CD4-positive, alpha-beta T cell (primary cell): ENCODE data around the gene VPS26B. TPM values are rescaled to one million over a fixed set of nuclear protein-coding genes. Genes with fewer than 3 reads are reported as not detected.
A peak's percentile ranks its signal among the peaks of the same experiment; 100 is the strongest.

Experiments used
- ATAC-seq: fragments of 200-7000 bp; cut with Tn5 transposase; one replicate; pipeline ENCODE4 v1.10.0; 2022; ENCODE audit warnings: mild to moderate bottlenecking; ENCODE audit not compliant: poor library complexity
- CTCF ChIA-PET: fragments of 350-600 bp; sonication (Branson Sonifier 250); formaldehyde crosslinking; loops from one replicate; lab custom pipeline; 2021; ENCODE audit warnings: antibody characterized with exemption, inconsistent platforms; lab: Charles Lee
- POLR2A ChIA-PET: fragments of 350-600 bp; sonication (Branson Sonifier 250); formaldehyde crosslinking; loops from one replicate; lab custom pipeline; 2021; ENCODE audit warnings: antibody characterized with exemption, inconsistent platforms; lab: Charles Lee
- DNase-seq, 14 experiments: peaks; one replicate each; pipeline ENCODE4 v3.0.0-alpha.2; 2013 to 2020; ENCODE audit warnings: mixed read lengths in 2 of 14
- H3K27ac ChIP-seq, 2 donors: one replicate each; pipeline versions ENCODE4 v1.5.1 to v1.7.0; 2013; ENCODE audit warnings: low read length in 2 of 2, low read depth in 1 of 2, mild to moderate bottlenecking in 1 of 2
- H3K27me3 ChIP-seq, 2 experiments: 1 replicate in 1 of 2; 2 replicates in 1 of 2; pipeline versions ENCODE4 v1.6.1 to v1.7.0; 2013; ENCODE audit warnings: low read length in 2 of 2, control low read depth in 1 of 2, mild to moderate bottlenecking in 1 of 2, moderate library complexity in 1 of 2; ENCODE audit not compliant: insufficient read depth in 2 of 2, control insufficient read depth in 1 of 2
- H3K36me3 ChIP-seq: one replicate; pipeline ENCODE4 v1.6.1; 2013; ENCODE audit warnings: low read length, control low read depth; ENCODE audit not compliant: insufficient read depth
- H3K4me1 ChIP-seq: one replicate; pipeline ENCODE4 v1.6.1; 2013; ENCODE audit warnings: low read length, control low read depth; ENCODE audit not compliant: insufficient read depth
- H3K4me3 ChIP-seq: one replicate; pipeline ENCODE4 v1.5.1; 2013; ENCODE audit warnings: mild to moderate bottlenecking, low read length, moderate library complexity
- H3K9me3 ChIP-seq, 2 experiments: 1 replicate in 1 of 2; 2 replicates in 1 of 2; pipeline versions ENCODE4 v1.6.1 to v1.7.0; 2013; ENCODE audit warnings: low read length in 2 of 2, mild to moderate bottlenecking in 2 of 2, control low read depth in 1 of 2, moderate library complexity in 1 of 2; ENCODE audit not compliant: control insufficient read depth in 1 of 2, insufficient read depth in 1 of 2
- H3K27ac Mint-ChIP-seq: one replicate; pipeline ENCODE4 v1.8.0; 2020; ENCODE audit warnings: mixed read lengths
- H3K27me3 Mint-ChIP-seq: one replicate; pipeline ENCODE4 v1.8.0; 2021; ENCODE audit warnings: mixed read lengths
- H3K36me3 Mint-ChIP-seq: one replicate; pipeline ENCODE4 v1.8.0; 2021; ENCODE audit warnings: low read depth, mixed read lengths
- H3K4me1 Mint-ChIP-seq: one replicate; pipeline ENCODE4 v1.8.0; 2021; ENCODE audit warnings: low read depth, mixed read lengths
- H3K4me3 Mint-ChIP-seq: one replicate; pipeline ENCODE4 v1.8.0; 2020; ENCODE audit warnings: mild to moderate bottlenecking, mixed read lengths
- H3K9me3 Mint-ChIP-seq: one replicate; pipeline ENCODE4 v1.8.0; 2020; ENCODE audit warnings: mixed read lengths
- intact Hi-C, 2 experiments: fragments of 100-400 bp; cut with DNase I in 1 of 2; cut with micrococcal nuclease in 1 of 2; formaldehyde crosslinking; loops; one replicate each; pipeline versions ENCODE4 v1.15.1 to v1.9.0; 2023 to 2025; cut with DNase I, micrococcal nuclease
- total RNA-seq, 174 experiments: library from RNA in 2 of 174; stranded (reverse) in 2 of 174; gene quantifications; one replicate each; pipeline ENCODE4 v1.2.3 and lab custom pipeline; 2021 to 2026
- TF ChIP-seq, protein P1 (sequence below): fragments of 200-600 bp; IDR thresholded peaks from one replicate; pipeline ENCODE4 v1.8.0; 2022; ENCODE audit warnings: antibody characterized with exemption, mild to moderate bottlenecking

The VPS26B gene
- total RNA-seq, 2 experiments from 2014 or later, result 41.6 to 42.2 TPM

DNA sequence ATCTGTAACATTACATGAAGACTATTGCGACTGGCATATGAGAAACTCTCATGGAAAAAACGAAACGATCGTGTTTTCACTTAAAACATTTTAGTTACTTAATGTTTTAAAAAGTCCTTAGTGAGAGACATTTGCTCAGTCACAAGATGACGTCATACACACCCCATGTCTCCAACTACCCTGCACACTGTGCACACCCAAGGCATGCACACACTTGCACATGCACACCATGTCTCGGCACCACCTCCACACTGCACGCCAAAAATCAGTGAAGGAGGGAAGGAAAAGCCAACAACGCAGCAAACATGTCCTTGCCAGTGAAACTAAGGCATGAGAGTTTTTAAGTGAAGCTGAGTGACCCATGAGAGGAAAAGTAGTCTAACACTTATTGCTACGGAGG is 18.7 kb upstream of the VPS26B start:
- no peaks in the 10 kb centered on the region for H3K9me3 Mint-ChIP-seq
- H3K4me3 ChIP-seq, result no peak overlapping the region
- no peak overlapping the region for H3K27ac Mint-ChIP-seq
- ATAC-seq (no peak), DNase-seq (no peak)
- no peaks in the 10 kb centered on the region for H3K27me3 ChIP-seq
- CTCF ChIA-PET, result no interaction called here
- peaks cover 73% of the 10 kb centered on the region for H3K36me3 ChIP-seq
- H3K27me3 Mint-ChIP-seq, result no peaks in the 10 kb centered on the region
- intact Hi-C loops, result loop anchor here (2.0 to 5.0 kb wide), 4 partner anchors 37 to 72 kb away; partner anchors contain the start of gene GLB1L3 (in 2 of the 2)
- H3K4me1 Mint-ChIP-seq, result no peaks in the 10 kb centered on the region
- no peaks in the 10 kb centered on the region for H3K4me1 ChIP-seq
- H3K27ac ChIP-seq, result no peak overlapping the region
- peaks cover 93% of the 10 kb centered on the region for H3K36me3 Mint-ChIP-seq
- TF ChIP-seq, protein P1, sequence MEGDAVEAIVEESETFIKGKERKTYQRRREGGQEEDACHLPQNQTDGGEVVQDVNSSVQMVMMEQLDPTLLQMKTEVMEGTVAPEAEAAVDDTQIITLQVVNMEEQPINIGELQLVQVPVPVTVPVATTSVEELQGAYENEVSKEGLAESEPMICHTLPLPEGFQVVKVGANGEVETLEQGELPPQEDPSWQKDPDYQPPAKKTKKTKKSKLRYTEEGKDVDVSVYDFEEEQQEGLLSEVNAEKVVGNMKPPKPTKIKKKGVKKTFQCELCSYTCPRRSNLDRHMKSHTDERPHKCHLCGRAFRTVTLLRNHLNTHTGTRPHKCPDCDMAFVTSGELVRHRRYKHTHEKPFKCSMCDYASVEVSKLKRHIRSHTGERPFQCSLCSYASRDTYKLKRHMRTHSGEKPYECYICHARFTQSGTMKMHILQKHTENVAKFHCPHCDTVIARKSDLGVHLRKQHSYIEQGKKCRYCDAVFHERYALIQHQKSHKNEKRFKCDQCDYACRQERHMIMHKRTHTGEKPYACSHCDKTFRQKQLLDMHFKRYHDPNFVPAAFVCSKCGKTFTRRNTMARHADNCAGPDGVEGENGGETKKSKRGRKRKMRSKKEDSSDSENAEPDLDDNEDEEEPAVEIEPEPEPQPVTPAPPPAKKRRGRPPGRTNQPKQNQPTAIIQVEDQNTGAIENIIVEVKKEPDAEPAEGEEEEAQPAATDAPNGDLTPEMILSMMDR, result no peak
- POLR2A ChIA-PET, result no interaction called here
- H3K4me3 Mint-ChIP-seq, result no peak overlapping the region
- no peaks in the 10 kb centered on the region for H3K9me3 ChIP-seq

DNA sequence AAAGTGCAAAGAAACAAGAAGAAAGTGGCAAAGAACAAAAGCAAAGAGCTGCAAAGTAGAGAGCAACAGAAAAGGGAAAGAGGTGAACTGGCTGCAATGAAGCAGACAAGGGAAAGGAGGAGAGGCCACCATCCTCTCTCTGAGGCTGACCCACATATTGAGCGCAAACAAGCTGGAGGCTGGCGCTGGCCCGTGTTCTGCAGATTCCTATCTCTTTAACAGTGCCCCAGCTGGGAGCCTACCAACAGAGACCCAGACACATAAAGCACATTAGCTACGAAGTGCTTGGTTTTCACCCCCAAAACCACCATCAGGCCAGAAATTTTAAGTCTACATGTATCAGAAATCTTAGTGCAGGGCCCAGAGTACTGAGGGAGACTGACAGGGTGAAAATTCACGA is 18.3 kb upstream of the VPS26B start:
- no peak overlapping the region for H3K27ac Mint-ChIP-seq
- Histone ChIP-seq H3K27me3 (no peaks in the 10 kb centered on the region), H3K9me3 (no peaks in the 10 kb centered on the region), H3K27ac (no peak overlapping the region), H3K36me3 (peaks cover 73% of the 10 kb centered on the region), H3K4me1 (no peaks in the 10 kb centered on the region), H3K4me3 (no peak overlapping the region)
- ChIA-PET CTCF (no interaction called here), POLR2A (no interaction called here)
- intact Hi-C loops, result loop anchor here (2.0 to 5.0 kb wide), 4 partner anchors 37 to 71 kb away; partner anchors contain the start of gene GLB1L3 (in 2 of the 2)
- no peaks in the 10 kb centered on the region for H3K4me1 Mint-ChIP-seq
- H3K27me3 Mint-ChIP-seq, result no peaks in the 10 kb centered on the region
- no peak overlapping the region for H3K4me3 Mint-ChIP-seq
- TF ChIP-seq, protein P1, result no peak
- H3K9me3 Mint-ChIP-seq, result no peaks in the 10 kb centered on the region
- DNase-seq, result no peak
- no peak for ATAC-seq
- peaks cover 91% of the 10 kb centered on the region for H3K36me3 Mint-ChIP-seq

DNA sequence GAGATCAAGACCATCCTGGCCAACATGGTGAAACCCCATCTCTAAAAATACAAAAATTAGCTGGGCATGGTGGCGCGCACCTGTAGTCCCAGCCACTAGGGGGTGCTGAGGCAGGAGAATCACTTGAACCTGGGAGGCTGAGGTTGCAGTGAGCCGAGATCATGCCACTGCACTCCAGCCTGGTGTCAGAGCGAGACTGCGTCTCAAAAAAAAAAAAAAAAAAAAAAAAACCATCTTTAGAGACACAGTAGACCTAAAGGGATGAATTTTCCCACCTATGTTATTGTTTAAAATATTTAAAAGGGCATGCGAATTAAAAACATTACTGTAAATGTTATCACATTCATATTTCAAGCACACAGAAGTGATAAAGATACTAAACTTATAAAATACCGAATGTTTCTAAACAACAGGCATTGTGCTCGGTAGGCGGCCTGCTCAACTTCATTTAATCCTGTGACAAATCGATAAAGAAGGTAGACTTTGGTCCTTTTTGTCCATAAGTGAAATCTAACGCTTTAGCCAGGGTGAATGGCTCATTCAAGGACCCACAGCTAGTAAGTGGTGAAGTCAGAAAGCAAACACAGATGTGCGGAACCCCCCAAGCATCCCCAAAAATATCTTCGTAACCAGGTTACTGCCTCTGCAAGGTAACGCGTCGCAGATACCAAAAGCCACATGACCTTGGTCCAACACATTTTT is 16.8 kb upstream of the VPS26B start:
- ATAC-seq (peak; percentile 61), DNase-seq (peak; percentile 42 to 75 (median 56))
- Histone ChIP-seq H3K36me3 (peaks cover 58% of the 10 kb centered on the region), H3K4me3 (no peak overlapping the region), H3K27me3 (no peaks in the 10 kb centered on the region), H3K27ac (no peak overlapping the region), H3K9me3 (no peaks in the 10 kb centered on the region), H3K4me1 (no peaks in the 10 kb centered on the region)
- intact Hi-C loops, result loop anchor here (2.0 to 5.0 kb wide), 4 partner anchors 35 to 70 kb away; partner anchors contain the start of gene GLB1L3 (in 2 of the 2)
- Mint-ChIP-seq H3K27me3 (no peaks in the 10 kb centered on the region), H3K36me3 (peaks cover 87% of the 10 kb centered on the region), H3K4me1 (no peaks in the 10 kb centered on the region), H3K27ac (no peak overlapping the region), H3K9me3 (no peaks in the 10 kb centered on the region), H3K4me3 (no peak overlapping the region)
- TF ChIP-seq, protein P1, result peak; percentile 93
- POLR2A ChIA-PET, result interaction anchor here (0.7 to 2.2 kb wide), 3 partner anchors 17 to 68 kb away, joined by 3 to 17 read pairs (median 5); partner anchors contain the start of genes GLB1L3, NCAPD3 and VPS26B
- CTCF ChIA-PET, result interaction anchor here (0.7 to 1.3 kb wide), 15 partner anchors 12 to 1519 kb away, joined by 3 to 11 read pairs (median 5); partner anchors contain the start of genes ACAD8, GLB1L3, NCAPD3 and THYN1
